GM23338 (cell line): Measurements from ENCODE around the gene PTS. TPM values are rescaled to one million over a fixed set of nuclear protein-coding genes. Genes with fewer than 3 reads are reported as not detected.

Experiments
- ATAC-seq: fragments of 200-7000 bp; cut with Tn5 transposase; 3 replicates; pipeline ENCODE4 v1.9.1; 2020
- DNase-seq: peaks from one replicate; pipeline ENCODE4 v3.0.0-alpha.2; 2015; ENCODE audit warnings: low spot score
- H2AFZ ChIP-seq: fragments of 200-600 bp; sonication (generic); 2 replicates; pipeline ENCODE4 v1.8.0; 2016; ENCODE audit warnings: antibody characterized with exemption, mild to moderate bottlenecking, moderate library complexity
- H3F3A ChIP-seq: fragments of 200-600 bp; sonication (generic); replicated peaks from 2 replicates; pipeline ENCODE4 v1.8.0; 2017; ENCODE audit warnings: antibody characterized with exemption, mixed run types, low read depth
- H3K27ac ChIP-seq: fragments of 200-600 bp; sonication (generic); 2 replicates; pipeline ENCODE4 v1.6.1; 2016; ENCODE audit warnings: low read depth
- H3K27me3 ChIP-seq: fragments of 200-600 bp; sonication (generic); 2 replicates; pipeline ENCODE4 v1.8.0; 2016; ENCODE audit warnings: mild to moderate bottlenecking, mixed run types, moderate library complexity; ENCODE audit not compliant: insufficient read depth
- H3K36me3 ChIP-seq: fragments of 200-600 bp; sonication (generic); 2 replicates; pipeline ENCODE4 v1.8.0; 2016; ENCODE audit warnings: mild to moderate bottlenecking; ENCODE audit not compliant: insufficient read depth
- H3K4me1 ChIP-seq: fragments of 200-600 bp; sonication (generic); 2 replicates; pipeline ENCODE4 v1.8.0; 2016; ENCODE audit warnings: mild to moderate bottlenecking, moderate library complexity; ENCODE audit not compliant: insufficient read depth
- H3K4me2 ChIP-seq: fragments of 200-600 bp; sonication (generic); 2 replicates; pipeline ENCODE4 v1.7.1; 2017; ENCODE audit warnings: mixed run types
- H3K4me3 ChIP-seq: fragments of 200-600 bp; sonication (generic); 2 replicates; pipeline ENCODE4 v1.6.1; 2016; ENCODE audit warnings: mixed run types
- H3K79me2 ChIP-seq: fragments of 200-600 bp; sonication (generic); replicated peaks from 2 replicates; pipeline ENCODE4 v1.8.0; 2017; ENCODE audit warnings: mild to moderate bottlenecking; ENCODE audit not compliant: insufficient read depth
- H3K9me2 ChIP-seq: fragments of 200-600 bp; sonication (generic); 2 replicates; pipeline ENCODE4 v1.8.0; 2017; ENCODE audit not compliant: insufficient read depth
- H4K20me1 ChIP-seq: fragments of 200-600 bp; sonication (generic); replicated peaks from 2 replicates; pipeline ENCODE4 v1.8.0; 2017; ENCODE audit warnings: mild to moderate bottlenecking; ENCODE audit not compliant: insufficient read depth
- H3K27ac Mint-ChIP-seq: 2 replicates; pipeline ENCODE4 v1.8.0; 2020; ENCODE audit warnings: inconsistent platforms, mild to moderate bottlenecking, moderate library complexity, mixed read lengths
- H3K27me3 Mint-ChIP-seq: 3 replicates; pipeline ENCODE4 v1.8.0; 2022; ENCODE audit warnings: low read depth, mild to moderate bottlenecking, moderate library complexity, mixed read lengths, inconsistent platforms; ENCODE audit not compliant: insufficient read depth, poor library complexity
- H3K36me3 Mint-ChIP-seq: 3 replicates; pipeline ENCODE4 v1.8.0; 2021; ENCODE audit warnings: low read depth, mild to moderate bottlenecking, inconsistent platforms, moderate library complexity, mixed read lengths
- H3K4me1 Mint-ChIP-seq: 3 replicates; pipeline ENCODE4 v1.8.0; 2020; ENCODE audit warnings: mild to moderate bottlenecking, inconsistent platforms, mixed read lengths
- H3K4me3 Mint-ChIP-seq: 3 replicates; pipeline ENCODE4 v1.8.0; 2021; ENCODE audit warnings: moderate library complexity, mild to moderate bottlenecking, inconsistent platforms, mixed read lengths
- H3K9me3 Mint-ChIP-seq: 3 replicates; pipeline ENCODE4 v1.8.0; 2020; ENCODE audit warnings: moderate library complexity, mild to moderate bottlenecking, inconsistent platforms, mixed read lengths
- CREB1 ChIP-seq: fragments of 250-450 bp; sonication (Bioruptor Pico); IDR thresholded peaks from 2 replicates; pipeline ENCODE4 v1.5.0; 2020; ENCODE audit warnings: low read depth, mild to moderate bottlenecking, moderate library complexity
- CTCF ChIP-seq, 2 experiments: fragments of 200-600 bp in 1 of 2; sonication (generic) in 1 of 2; conservative IDR thresholded peaks; 2 replicates each; pipeline versions ENCODE4 v1.5.1 to v1.6.1; 2016 to 2017; ENCODE audit warnings: antibody characterized with exemption in 2 of 2, low read depth in 2 of 2, mild to moderate bottlenecking in 2 of 2, moderate library complexity in 1 of 2
- ETS1 ChIP-seq: IDR thresholded peaks from 2 replicates; pipeline ENCODE4 v1.6.1; 2016; ENCODE audit warnings: antibody characterized with exemption
- EZH2 ChIP-seq: fragments of 200-600 bp; sonication (generic); IDR thresholded peaks from one replicate; pipeline ENCODE4 v1.8.0; 2017; ENCODE audit warnings: antibody characterized with exemption, mild to moderate bottlenecking, low read depth; ENCODE audit not compliant: unreplicated experiment
- EZH2phosphoT487 ChIP-seq: fragments of 200-600 bp; sonication (generic); IDR thresholded peaks from one replicate; pipeline ENCODE4 v1.8.1; 2018; ENCODE audit warnings: antibody characterized with exemption; ENCODE audit not compliant: unreplicated experiment
- JUNB ChIP-seq: IDR thresholded peaks from one replicate; pipeline ENCODE4 v1.6.1; 2016; ENCODE audit warnings: antibody characterized with exemption; ENCODE audit not compliant: unreplicated experiment
- POLR2AphosphoS5 ChIP-seq: IDR thresholded peaks from 2 replicates; pipeline ENCODE4 v1.6.1; 2016; ENCODE audit warnings: antibody characterized with exemption, low read depth
- REST ChIP-seq: IDR thresholded peaks from one replicate; pipeline ENCODE4 v1.6.1; 2018; ENCODE audit warnings: antibody characterized with exemption; ENCODE audit not compliant: unreplicated experiment
- ZNF331 ChIP-seq: fragments of 250-450 bp; sonication (Bioruptor Pico); IDR thresholded peaks from 2 replicates; pipeline ENCODE4 v1.5.0; 2020; ENCODE audit warnings: low read depth, mild to moderate bottlenecking, moderate library complexity
- polyA plus RNA-seq: library from polyadenylated mRNA; unstranded; fragments of >200 nt; fragmentation: Nextera tagmentation; extraction: Ambion mirVana; gene quantifications from 2 replicates; pipeline ENCODE4 v1.2.1, GENCODE V29; 2016
- total RNA-seq: library from RNA; depleted of rRNA; stranded (reverse); fragments of >200 nt; shearing (Covaris generic); gene quantifications from 2 replicates; pipeline ENCODE4 v1.2.3, GENCODE V29; 2014

PTS gene
- total and polyA plus RNA-seq, 2 experiments from 2014 or later: 19.9 to 85.5 TPM

GRCh38 chr11:112249871-112250610 lies 23.8 kb downstream of the PTS start (continued):
- TF ChIP-seq CTCF (conservative IDR thresholded peaks at IDR 0.05; ENCODE audit: low read depth in 2 of 2) (no peak), CREB1 (CRISPR knock-in tag) (no peak), POLR2AphosphoS5 (no peak), EZH2phosphoT487 (no peak), ETS1 (no peak), EZH2 (no peak), REST (no peak), JUNB (no peak)

GRCh38 chr11:112253605-112254242 lies 27.5 kb downstream of the PTS start:
- H3K4me1 Mint-ChIP-seq: no peaks in the 10 kb centered on the region
- ATAC-seq: no peak
- no peaks in the 10 kb centered on the region for H3K9me3 Mint-ChIP-seq
- Histone ChIP-seq H3F3A (no peaks in the 10 kb centered on the region), H2AFZ (no peak overlapping the region), H3K36me3 (no peaks in the 10 kb centered on the region), H3K27me3 (no peaks in the 10 kb centered on the region), H3K9me2 (no peaks in the 10 kb centered on the region), H3K79me2 (no peaks in the 10 kb centered on the region), H3K4me3 (no peak overlapping the region), H3K4me1 (no peaks in the 10 kb centered on the region), H3K4me2 (no peak overlapping the region), H3K27ac (no peak overlapping the region), H4K20me1 (no peaks in the 10 kb centered on the region)
- no peaks in the 10 kb centered on the region for H3K36me3 Mint-ChIP-seq
- TF ChIP-seq ZNF331 (no peak), POLR2AphosphoS5 (no peak), ETS1 (no peak)
- H3K4me3 Mint-ChIP-seq: no peak overlapping the region
- DNase-seq: no peak
- H3K27ac Mint-ChIP-seq: no peak overlapping the region
- H3K27me3 Mint-ChIP-seq: peaks cover 1% of the 10 kb centered on the region
